ENCODE data around the gene CCDC83.

DNA sequence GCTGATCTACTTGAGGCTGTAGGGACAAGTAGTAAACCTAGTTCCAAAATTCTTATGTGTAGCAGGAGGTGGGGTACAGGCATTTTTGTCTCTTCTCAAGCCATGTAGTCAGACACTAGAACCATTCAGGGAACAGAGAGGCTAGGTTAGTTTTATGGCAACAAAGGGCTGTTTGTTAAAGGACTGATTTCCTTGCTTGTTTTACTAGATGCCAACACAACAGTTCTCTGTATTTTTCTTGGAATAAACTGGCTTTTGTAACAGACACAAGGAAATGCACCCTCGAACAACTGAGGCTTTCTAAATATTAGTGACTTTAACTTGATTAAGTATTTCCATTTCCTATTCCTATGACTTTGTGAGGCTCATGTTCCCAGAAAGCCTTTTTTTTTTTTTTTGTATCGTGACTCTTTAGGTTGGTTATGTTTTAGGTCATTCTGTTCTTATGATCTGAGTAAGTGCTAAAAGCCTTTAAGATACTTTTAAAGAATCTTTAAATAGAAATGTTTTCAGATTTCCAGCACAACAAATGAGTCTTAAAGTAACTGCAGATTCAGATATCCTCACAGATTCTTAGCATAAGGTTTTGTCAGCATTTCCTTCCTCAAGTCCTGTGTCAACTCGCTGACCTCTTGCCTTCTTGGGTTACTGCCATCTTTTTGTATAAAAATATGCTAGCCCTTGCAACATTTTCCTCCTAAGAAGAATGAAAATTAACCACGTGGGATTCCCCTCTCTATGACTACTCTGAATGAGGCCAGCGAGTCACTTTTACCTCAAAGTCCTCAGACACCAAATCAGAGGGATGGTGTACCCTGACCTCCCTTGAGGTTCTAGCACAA is 92.5 kb downstream of the CCDC83 start:
- TF ChIP-seq, protein P1, sequence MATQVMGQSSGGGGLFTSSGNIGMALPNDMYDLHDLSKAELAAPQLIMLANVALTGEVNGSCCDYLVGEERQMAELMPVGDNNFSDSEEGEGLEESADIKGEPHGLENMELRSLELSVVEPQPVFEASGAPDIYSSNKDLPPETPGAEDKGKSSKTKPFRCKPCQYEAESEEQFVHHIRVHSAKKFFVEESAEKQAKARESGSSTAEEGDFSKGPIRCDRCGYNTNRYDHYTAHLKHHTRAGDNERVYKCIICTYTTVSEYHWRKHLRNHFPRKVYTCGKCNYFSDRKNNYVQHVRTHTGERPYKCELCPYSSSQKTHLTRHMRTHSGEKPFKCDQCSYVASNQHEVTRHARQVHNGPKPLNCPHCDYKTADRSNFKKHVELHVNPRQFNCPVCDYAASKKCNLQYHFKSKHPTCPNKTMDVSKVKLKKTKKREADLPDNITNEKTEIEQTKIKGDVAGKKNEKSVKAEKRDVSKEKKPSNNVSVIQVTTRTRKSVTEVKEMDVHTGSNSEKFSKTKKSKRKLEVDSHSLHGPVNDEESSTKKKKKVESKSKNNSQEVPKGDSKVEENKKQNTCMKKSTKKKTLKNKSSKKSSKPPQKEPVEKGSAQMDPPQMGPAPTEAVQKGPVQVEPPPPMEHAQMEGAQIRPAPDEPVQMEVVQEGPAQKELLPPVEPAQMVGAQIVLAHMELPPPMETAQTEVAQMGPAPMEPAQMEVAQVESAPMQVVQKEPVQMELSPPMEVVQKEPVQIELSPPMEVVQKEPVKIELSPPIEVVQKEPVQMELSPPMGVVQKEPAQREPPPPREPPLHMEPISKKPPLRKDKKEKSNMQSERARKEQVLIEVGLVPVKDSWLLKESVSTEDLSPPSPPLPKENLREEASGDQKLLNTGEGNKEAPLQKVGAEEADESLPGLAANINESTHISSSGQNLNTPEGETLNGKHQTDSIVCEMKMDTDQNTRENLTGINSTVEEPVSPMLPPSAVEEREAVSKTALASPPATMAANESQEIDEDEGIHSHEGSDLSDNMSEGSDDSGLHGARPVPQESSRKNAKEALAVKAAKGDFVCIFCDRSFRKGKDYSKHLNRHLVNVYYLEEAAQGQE (IDR thresholded peaks at IDR 0.05; ENCODE audit: insufficient read depth in 1 of 2, low read depth in 2 of 2, low read length in 2 of 2): no peak
- TF ChIP-seq TAF1 (IDR thresholded peaks at IDR 0.05; ENCODE audit: borderline replicate concordance, insufficient read depth, low read length) (no peak), FOXP2 (optimal IDR thresholded peaks at IDR 0.05; ENCODE audit: borderline replicate concordance, extremely low read depth, extremely low read length, insufficient read depth) (no peak)
